LNCaP clone FGC (cell line): ENCODE measurements around the gene RNU6-9.

Experiments used
- DNase-seq: peaks from one replicate; pipeline ENCODE4 v3.0.0-alpha.2; 2011; ENCODE audit warnings: low read depth
- H3K4me3 ChIP-seq: 2 replicates; pipeline ENCODE4 v1.5.1; 2011; ENCODE audit warnings: mild to moderate bottlenecking, low read depth, low read length, control low read depth
- TF ChIP-seq, protein P1 (sequence below): IDR thresholded peaks from 2 replicates; pipeline ENCODE4 v1.5.1; 2012; ENCODE audit warnings: mild to moderate bottlenecking; ENCODE audit not compliant: control insufficient read depth, insufficient read depth; ENCODE audit errors: extremely low read depth

The RNU6-9 gene

DNA sequence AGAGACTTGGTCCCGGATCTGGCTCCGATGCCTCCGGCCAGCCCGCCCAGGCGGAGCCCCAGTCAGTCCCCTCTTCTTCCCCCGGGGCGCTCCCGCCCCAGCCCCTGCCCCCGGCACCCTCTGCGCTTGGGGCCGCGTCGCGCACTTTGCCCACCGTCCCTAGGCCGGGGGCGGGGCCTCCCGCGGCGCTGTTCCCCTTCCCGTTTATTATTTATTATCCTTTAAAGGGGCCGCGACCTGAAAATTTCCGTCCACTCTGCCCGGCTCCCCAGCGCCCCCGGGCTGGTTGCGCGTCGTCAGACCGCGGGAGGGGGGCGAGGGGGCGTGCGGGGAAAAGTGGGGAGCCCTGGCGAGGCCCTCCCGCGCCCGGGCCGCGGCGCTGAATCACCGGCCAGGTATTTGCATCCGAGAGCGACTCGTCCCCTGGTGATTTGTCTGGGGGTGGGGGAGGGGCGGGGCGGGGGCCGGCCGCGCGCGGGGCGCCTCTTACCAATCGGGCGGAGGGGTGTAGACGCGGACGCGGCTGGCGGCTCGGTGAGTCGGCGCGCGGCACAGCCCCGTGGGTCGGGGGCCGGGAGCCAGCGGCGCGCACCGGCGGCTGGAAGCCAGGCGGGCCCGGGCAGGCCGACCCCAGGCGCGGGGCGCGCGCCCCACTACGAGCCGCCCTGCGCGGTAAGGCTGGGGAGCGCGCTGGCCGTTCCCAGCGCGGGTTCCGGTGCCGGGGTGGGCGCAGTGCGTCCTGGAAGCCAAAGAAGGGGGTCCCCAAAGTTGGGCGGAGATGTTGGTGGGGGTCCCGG, 32.4 kb downstream of the RNU6-9 start, which contains the start of gene ARID3A:
ARID3A (plus strand) TSS at position 510 of the 797 bp plus-strand sequence. CDS start 3,494 bp downstream, outside the sequence.
- TF ChIP-seq, protein P1, sequence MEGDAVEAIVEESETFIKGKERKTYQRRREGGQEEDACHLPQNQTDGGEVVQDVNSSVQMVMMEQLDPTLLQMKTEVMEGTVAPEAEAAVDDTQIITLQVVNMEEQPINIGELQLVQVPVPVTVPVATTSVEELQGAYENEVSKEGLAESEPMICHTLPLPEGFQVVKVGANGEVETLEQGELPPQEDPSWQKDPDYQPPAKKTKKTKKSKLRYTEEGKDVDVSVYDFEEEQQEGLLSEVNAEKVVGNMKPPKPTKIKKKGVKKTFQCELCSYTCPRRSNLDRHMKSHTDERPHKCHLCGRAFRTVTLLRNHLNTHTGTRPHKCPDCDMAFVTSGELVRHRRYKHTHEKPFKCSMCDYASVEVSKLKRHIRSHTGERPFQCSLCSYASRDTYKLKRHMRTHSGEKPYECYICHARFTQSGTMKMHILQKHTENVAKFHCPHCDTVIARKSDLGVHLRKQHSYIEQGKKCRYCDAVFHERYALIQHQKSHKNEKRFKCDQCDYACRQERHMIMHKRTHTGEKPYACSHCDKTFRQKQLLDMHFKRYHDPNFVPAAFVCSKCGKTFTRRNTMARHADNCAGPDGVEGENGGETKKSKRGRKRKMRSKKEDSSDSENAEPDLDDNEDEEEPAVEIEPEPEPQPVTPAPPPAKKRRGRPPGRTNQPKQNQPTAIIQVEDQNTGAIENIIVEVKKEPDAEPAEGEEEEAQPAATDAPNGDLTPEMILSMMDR, result no peak
- H3K4me3 ChIP-seq, result peak within 1 kb of the TSS; percentile 92
- no peak for DNase-seq

DNA sequence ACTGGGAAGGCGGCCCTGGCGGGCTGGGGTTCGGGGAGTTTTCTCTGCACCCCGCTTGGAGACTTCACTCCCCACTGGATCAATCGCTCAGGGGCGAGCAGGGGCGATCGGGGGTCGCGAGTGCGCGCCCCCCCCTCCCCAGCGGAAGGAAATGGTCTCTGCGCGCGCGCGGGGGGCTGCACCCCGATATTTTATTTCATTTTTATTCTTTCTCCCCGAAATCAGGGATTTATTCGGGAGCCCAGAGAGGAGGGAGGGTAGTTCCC, 33.0 kb downstream of the RNU6-9 start:
- peak overlapping the region; percentile 92 for H3K4me3 ChIP-seq
- DNase-seq, result no peak
- TF ChIP-seq, protein P1, result no peak

DNA sequence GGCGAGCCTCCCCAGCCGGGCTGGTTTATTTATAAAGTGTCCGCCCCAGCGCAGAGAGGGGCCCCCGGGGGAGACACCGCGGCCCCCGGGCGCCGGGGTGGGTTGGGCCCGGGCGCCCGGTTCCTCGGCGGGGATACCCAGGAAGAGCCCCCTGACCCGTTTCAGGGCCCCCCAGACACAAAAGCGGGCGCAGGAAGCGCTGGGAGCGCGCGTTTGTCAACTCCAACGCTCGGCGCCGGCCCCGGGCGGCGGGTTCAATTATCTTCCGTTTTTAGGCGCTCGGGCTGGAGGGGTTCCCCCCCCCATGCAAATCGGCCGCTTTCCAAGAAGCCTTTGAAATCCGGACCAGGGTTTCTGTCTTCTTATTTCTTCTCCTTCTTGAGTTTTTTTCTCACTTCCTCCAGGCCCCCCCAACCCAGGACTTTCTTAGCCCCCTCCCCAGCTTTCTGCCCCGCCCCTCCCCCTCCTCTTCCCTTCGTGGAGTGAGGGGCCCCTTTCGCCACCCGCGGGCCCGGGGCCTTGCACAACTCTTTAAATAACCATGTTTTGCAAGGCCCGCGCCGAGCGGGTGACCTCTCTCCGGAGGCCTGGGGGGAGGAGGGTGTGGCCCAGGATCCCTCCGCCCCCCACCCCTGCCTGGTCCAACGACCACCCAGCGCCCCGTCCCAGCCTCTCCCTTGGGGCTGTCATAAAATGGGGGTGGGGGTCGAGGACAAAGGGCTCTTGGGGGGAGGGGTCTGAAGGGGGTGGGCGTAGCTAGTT, 33.5 kb downstream of the RNU6-9 start:
- TF ChIP-seq, protein P1, result no peak
- peak overlapping the region; percentile 92 for H3K4me3 ChIP-seq
- DNase-seq, result no peak

DNA sequence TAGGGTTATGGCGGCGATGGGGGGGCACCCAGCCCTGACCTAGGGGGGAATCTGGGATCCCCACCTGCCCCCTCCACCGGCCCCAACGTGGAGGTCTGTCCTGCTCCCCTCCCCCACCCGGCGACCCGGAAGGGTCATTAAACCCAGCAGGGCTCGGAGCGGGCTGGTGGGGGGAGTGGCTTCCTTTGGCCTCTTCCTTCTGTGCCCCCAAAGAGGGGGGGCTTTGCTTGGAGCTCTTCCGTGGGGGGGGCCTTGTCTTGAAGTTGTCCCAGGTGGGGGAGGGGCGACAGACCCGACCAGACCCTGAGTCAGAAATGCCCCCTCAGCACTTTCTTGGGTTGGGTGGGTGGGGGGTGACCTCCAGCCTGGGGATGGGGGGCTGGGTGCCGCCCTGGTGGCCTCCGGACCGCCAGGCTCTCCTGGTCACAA, 34.1 kb downstream of the RNU6-9 start:
- no peak for DNase-seq
- TF ChIP-seq, protein P1, result no peak
- peak overlapping the region; percentile 92 for H3K4me3 ChIP-seq

DNA sequence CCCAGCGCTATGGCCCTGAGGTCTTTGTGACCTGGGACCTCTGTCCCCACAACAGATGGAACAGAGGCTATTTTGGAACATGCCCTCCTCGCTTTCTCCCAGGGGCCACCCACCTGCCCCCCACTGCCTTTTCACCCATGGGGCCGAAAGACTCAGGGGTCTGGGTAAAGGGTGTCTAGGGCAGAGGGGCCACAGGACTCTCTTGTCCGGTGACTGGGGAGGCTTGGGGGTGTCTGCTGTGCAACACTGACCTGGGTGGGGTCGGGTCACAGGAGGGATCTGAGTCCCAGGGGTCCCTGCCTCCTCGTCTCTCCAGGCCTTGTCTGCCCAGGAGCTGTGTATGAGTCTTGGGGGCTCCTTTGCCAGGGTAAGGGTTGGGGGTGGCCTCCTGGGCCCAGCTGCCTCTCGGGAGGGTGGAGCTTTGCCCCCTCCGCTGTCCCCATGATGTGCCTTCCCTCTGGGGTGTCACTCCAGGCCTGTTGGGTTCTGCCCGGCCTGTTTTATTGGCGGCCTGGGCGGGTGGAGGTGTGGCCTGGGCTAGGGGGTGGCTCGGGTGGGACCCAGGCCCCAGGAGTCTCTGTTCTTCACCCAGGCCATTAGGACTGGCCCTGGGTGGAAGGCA, 34.6 kb downstream of the RNU6-9 start:
- no peak overlapping the region for H3K4me3 ChIP-seq
- no peak for DNase-seq
- TF ChIP-seq, protein P1, result no peak

DNA sequence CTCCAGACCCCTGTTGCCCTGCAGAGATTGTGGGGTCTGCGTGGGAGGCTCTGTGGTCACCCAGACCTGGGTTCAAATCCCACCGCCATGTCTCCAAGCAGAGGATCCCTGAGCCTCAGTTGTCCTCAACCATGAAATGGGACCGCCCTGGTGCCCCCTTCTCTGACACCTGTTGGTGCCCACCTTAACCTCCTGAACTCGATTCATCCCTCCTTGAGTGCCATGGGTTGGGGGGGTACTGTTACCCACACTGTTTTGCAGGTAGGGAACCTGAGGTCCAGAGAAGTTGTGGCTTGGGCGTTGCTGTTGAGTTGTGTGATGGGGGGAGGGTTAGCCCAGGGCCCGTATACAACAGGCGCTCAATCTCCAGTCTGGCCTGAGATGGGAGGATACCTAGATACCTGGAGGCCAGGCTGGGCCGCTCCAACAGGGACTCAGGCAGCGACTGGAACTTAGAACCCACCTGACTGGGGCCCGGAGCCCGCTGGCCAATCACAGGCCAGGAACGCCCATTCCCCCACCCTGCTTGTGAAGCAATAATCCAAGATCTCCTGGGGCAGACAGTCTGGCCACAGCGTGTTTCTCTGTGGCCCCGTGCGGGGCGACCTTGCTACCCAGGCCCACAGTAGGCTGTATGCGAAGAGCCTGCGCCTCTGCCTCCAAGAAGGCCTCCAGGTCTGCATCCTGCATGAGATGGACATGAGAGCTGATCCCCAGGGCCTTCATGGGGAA, 35.4 kb downstream of the RNU6-9 start:
- H3K4me3 ChIP-seq, result no peak overlapping the region
- DNase-seq, result no peak
- TF ChIP-seq, protein P1, result no peak
